ENCODE results near the gene ARHGAP11A. TPM values are rescaled to one million over a fixed set of nuclear protein-coding genes. Genes with fewer than 3 reads are reported as not detected.
"Not testable (repeated sequence)": the region's sequence is repeated elsewhere in the genome, so short reads cannot be mapped to it uniquely, and the experiment has no call there.

The ARHGAP11A gene
- total RNA-seq, 2 experiments from 2014 or later, result 4.7 to 5.8 TPM

- H3K27me3 Mint-ChIP-seq; H3K9me3 ChIP-seq (ENCODE audit: control insufficient read depth in 1 of 2, insufficient read depth in 1 of 2, low read length in 2 of 2); H3K9me3 Mint-ChIP-seq; H3K27ac Mint-ChIP-seq; POLR2A ChIA-PET; H3K27me3 ChIP-seq (ENCODE audit: control insufficient read depth in 1 of 2, insufficient read depth in 2 of 2, low read length in 2 of 2); ATAC-seq (ENCODE audit: poor library complexity); intact Hi-C loops (cut with DNase I, micrococcal nuclease); H3K4me1 ChIP-seq (ENCODE audit: insufficient read depth, low read length); CTCF ChIA-PET; H3K4me3 ChIP-seq (ENCODE audit: low read length); H3K27ac ChIP-seq (ENCODE audit: low read depth in 1 of 2, low read length in 2 of 2); H3K36me3 ChIP-seq (ENCODE audit: insufficient read depth, low read length); H3K4me3 Mint-ChIP-seq: not testable (repeated sequence)
- H3K4me1 Mint-ChIP-seq (ENCODE audit: low read depth), result peaks cover 15% of the 10 kb centered on the region
- peaks cover 10% of the 10 kb centered on the region for H3K36me3 Mint-ChIP-seq (ENCODE audit: low read depth)
- TF ChIP-seq CTCF (IDR thresholded peaks at IDR 0.05), result peak; percentile 40
- DNase-seq, result peak in 4 of 14 experiments; percentile 3 to 43 (median 40)
These were observed 4.6 kb upstream of the ARHGAP11A start for GRCh38 chr15:32610719-32611118.

DNA sequence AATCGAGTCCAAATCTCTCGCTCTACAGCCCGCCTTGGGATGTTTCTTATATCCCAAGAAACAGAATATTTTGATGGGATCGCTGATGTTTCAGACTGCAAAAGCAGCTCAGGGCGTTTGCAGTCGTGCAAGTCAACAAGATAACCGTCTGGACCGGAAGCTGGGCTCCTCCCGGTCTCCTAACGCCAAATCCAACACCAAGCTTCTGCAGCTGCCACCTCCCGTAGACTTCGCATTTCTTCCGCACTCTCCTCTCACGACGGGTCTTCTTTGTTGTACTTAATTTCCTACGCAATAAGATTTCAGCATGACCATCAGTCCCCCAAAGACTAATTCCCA is 623 bp upstream of the ARHGAP11A start:
- peak; percentile 15 for ATAC-seq (ENCODE audit: poor library complexity)
- peak overlapping the region; percentile 41 to 53 for H3K27ac ChIP-seq (ENCODE audit: low read depth in 1 of 2, low read length in 2 of 2)
- CTCF ChIA-PET; H3K36me3 ChIP-seq (ENCODE audit: insufficient read depth, low read length); H3K27me3 Mint-ChIP-seq; H3K4me1 ChIP-seq (ENCODE audit: insufficient read depth, low read length); H3K9me3 ChIP-seq (ENCODE audit: control insufficient read depth in 1 of 2, insufficient read depth in 1 of 2, low read length in 2 of 2); H3K27me3 ChIP-seq (ENCODE audit: control insufficient read depth in 1 of 2, insufficient read depth in 2 of 2, low read length in 2 of 2); H3K9me3 Mint-ChIP-seq; DNase-seq; intact Hi-C loops (cut with DNase I, micrococcal nuclease): not testable (repeated sequence)
- POLR2A ChIA-PET, result interaction anchor here (0.6 kb wide), 1 partner anchor 1989 kb away, joined by 9 read pairs; the partner anchor contains the start of gene ARHGAP11B
- peak overlapping the region; percentile 66 for H3K4me3 ChIP-seq (ENCODE audit: low read length)
- Mint-ChIP-seq H3K27ac (peak overlapping the region; percentile 98), H3K36me3 (ENCODE audit: low read depth) (peaks cover 15% of the 10 kb centered on the region), H3K4me1 (ENCODE audit: low read depth) (peaks cover 27% of the 10 kb centered on the region), H3K4me3 (peak overlapping the region; percentile 99)

DNA sequence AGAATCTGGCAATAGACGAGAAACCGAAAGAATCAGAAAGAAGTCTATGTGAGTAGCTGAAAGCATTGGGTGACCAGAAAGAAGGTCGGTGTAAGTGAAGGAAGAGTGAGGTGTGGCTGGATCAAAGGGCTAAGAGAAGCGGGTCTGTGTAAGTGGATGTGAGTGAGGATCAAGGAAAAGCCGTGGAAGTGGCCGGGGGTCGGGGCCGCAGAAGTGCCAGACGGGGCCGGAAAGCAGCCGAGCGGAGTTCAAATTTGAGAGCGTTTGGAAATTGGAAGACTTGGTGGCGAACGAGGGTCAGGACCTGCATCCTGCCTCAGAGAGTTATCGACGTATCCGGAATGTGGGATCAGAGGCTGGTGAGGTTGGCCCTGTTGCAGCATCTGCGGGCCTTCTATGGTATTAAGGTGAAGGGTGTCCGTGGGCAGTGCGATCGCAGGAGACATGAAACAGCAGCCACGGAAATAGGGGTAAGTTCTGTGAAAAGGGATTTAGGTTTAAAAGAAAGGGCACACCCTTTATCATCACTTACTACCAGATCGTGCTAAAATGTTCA is 645 bp downstream of the ARHGAP11A start:
- POLR2A ChIA-PET; H3K27ac ChIP-seq (ENCODE audit: low read depth in 1 of 2, low read length in 2 of 2); CTCF ChIA-PET; H3K9me3 ChIP-seq (ENCODE audit: control insufficient read depth in 1 of 2, insufficient read depth in 1 of 2, low read length in 2 of 2); intact Hi-C loops (cut with DNase I, micrococcal nuclease); H3K9me3 Mint-ChIP-seq; H3K27me3 ChIP-seq (ENCODE audit: control insufficient read depth in 1 of 2, insufficient read depth in 2 of 2, low read length in 2 of 2); H3K27me3 Mint-ChIP-seq; H3K4me1 ChIP-seq (ENCODE audit: insufficient read depth, low read length); ATAC-seq (ENCODE audit: poor library complexity); H3K36me3 ChIP-seq (ENCODE audit: insufficient read depth, low read length): not testable (repeated sequence)
- peaks cover 23% of the 10 kb centered on the region for H3K4me1 Mint-ChIP-seq (ENCODE audit: low read depth)
- H3K4me3 ChIP-seq (ENCODE audit: low read length), result peak overlapping the region; percentile 66
- H3K36me3 Mint-ChIP-seq (ENCODE audit: low read depth), result peaks cover 15% of the 10 kb centered on the region
- peak overlapping the region; percentile 98 for H3K27ac Mint-ChIP-seq
- H3K4me3 Mint-ChIP-seq, result peak overlapping the region; percentile 99
- DNase-seq, result peak in 3 of 14 experiments; percentile 26 to 30 (median 30)

- no peak overlapping the region for H3K27ac ChIP-seq (ENCODE audit: low read depth in 1 of 2, low read length in 2 of 2)
- H3K27me3 ChIP-seq (ENCODE audit: control insufficient read depth in 1 of 2, insufficient read depth in 2 of 2, low read length in 2 of 2), result no peaks in the 10 kb centered on the region
- H3K36me3 ChIP-seq (ENCODE audit: insufficient read depth, low read length), result no peaks in the 10 kb centered on the region
These were observed 21.1 kb downstream of the ARHGAP11A start for GRCh38 chr15:32636410-32636809.

More at GRCh38 chr15:32636410-32636809, 21.1 kb downstream of the ARHGAP11A start:
- no peak overlapping the region for H3K4me3 Mint-ChIP-seq
- Histone ChIP-seq H3K9me3 (ENCODE audit: control insufficient read depth in 1 of 2, insufficient read depth in 1 of 2, low read length in 2 of 2) (no peaks in the 10 kb centered on the region), H3K4me3 (ENCODE audit: low read length) (no peak overlapping the region), H3K4me1 (ENCODE audit: insufficient read depth, low read length) (no peaks in the 10 kb centered on the region)
- peaks cover 18% of the 10 kb centered on the region for H3K36me3 Mint-ChIP-seq (ENCODE audit: low read depth)
- no peaks in the 10 kb centered on the region for H3K9me3 Mint-ChIP-seq
- H3K27me3 Mint-ChIP-seq, result no peaks in the 10 kb centered on the region
- TF ChIP-seq CTCF (IDR thresholded peaks at IDR 0.05), result no peak
- CTCF ChIA-PET, result no interaction called here
- no peak overlapping the region for H3K27ac Mint-ChIP-seq
- intact Hi-C loops (cut with DNase I, micrococcal nuclease), result no loop called here
- DNase-seq (no peak), ATAC-seq (ENCODE audit: poor library complexity) (no peak)
- no peaks in the 10 kb centered on the region for H3K4me1 Mint-ChIP-seq (ENCODE audit: low read depth)
- POLR2A ChIA-PET, result no interaction called here

Data from CD4-positive, alpha-beta T cell (primary cell).